Muscle of arm (tissue), 12 donors: Measurements from ENCODE around the gene MRPS23. TPM values are rescaled to one million over a fixed set of nuclear protein-coding genes. Genes with fewer than 3 reads are reported as not detected.
"Not testable (repeated sequence)": the region's sequence is repeated elsewhere in the genome, so short reads cannot be mapped to it uniquely, and the experiment has no call there.

Experiments
- DNase-seq: peaks from one replicate; pipeline ENCODE4 v3.0.0-alpha.2; 2013
- polyA plus RNA-seq, 12 donors: library from polyadenylated mRNA; unstranded; fragments of 120-200 nt; gene quantifications; one replicate each; pipeline ENCODE4 v1.2.1, GENCODE V29; 2013; ENCODE audit not compliant: insufficient read length in 12 of 12

The MRPS23 gene
- polyA plus RNA-seq, 12 donors, result 23.4 to 42.0 (median 33.2) TPM; not detected in 1

GRCh38 chr17:57846056-57846945 lies 3.5 kb downstream of the MRPS23 start:
- not testable (repeated sequence) for DNase-seq

GRCh38 chr17:57842280-57842679 lies 7.6 kb downstream of the MRPS23 start:
- no peak for DNase-seq

- no peak for DNase-seq
These were observed 10.3 kb downstream of the MRPS23 start for GRCh38 chr17:57839571-57839923.

GRCh38 chr17:57838857-57839570 lies 10.8 kb downstream of the MRPS23 start:
- DNase-seq, result no peak

- DNase-seq, result no peak
These were observed 11.4 kb downstream of the MRPS23 start for GRCh38 chr17:57838453-57838852.

- no peak for DNase-seq
These were observed 14.4 kb downstream of the MRPS23 start for GRCh38 chr17:57835333-57835900.

- DNase-seq, result no peak
These were observed 15.6 kb downstream of the MRPS23 start for GRCh38 chr17:57834146-57834741.

GRCh38 chr17:57833179-57833939 lies 16.5 kb downstream of the MRPS23 start:
- DNase-seq, result peak; percentile 76

GRCh38 chr17:57832314-57833178 lies 17.3 kb downstream of the MRPS23 start:
- DNase-seq, result no peak

- no peak for DNase-seq
These were observed 19.0 kb downstream of the MRPS23 start for GRCh38 chr17:57830880-57831279.

GRCh38 chr17:57823469-57824401 lies 26.1 kb downstream of the MRPS23 start:
- no peak for DNase-seq

GRCh38 chr17:57819867-57820266 lies 30.0 kb downstream of the MRPS23 start:
- DNase-seq, result no peak

- DNase-seq, result no peak
These were observed 30.6 kb downstream of the MRPS23 start for GRCh38 chr17:57819285-57819684.

GRCh38 chr17:57818066-57818465 lies 31.8 kb downstream of the MRPS23 start:
- no peak for DNase-seq

GRCh38 chr17:57817299-57817698 lies 32.5 kb downstream of the MRPS23 start:
- no peak for DNase-seq

- no peak for DNase-seq
These were observed 35.4 kb downstream of the MRPS23 start for GRCh38 chr17:57814421-57814820.

GRCh38 chr17:57811638-57812280 lies 38.1 kb downstream of the MRPS23 start:
- no peak for DNase-seq

GRCh38 chr17:57810721-57811637 lies 38.9 kb downstream of the MRPS23 start:
- DNase-seq, result peak; percentile 50
